ENCODE measurements around the gene SPIN2B.

The SPIN2B gene

GRCh38 chrX:57074458-57074857 is 46.9 kb downstream of the SPIN2B start:
- DNase-seq, result no peak

- no peak for DNase-seq
Measured at GRCh38 chrX:57070185-57070984, 51.0 kb downstream of the SPIN2B start.
